Measurements from ENCODE around the gene PAEP.
"Not testable (repeated sequence)": the region's sequence is repeated elsewhere in the genome, so short reads cannot be mapped to it uniquely, and the experiment has no call there.

PAEP gene

DNA sequence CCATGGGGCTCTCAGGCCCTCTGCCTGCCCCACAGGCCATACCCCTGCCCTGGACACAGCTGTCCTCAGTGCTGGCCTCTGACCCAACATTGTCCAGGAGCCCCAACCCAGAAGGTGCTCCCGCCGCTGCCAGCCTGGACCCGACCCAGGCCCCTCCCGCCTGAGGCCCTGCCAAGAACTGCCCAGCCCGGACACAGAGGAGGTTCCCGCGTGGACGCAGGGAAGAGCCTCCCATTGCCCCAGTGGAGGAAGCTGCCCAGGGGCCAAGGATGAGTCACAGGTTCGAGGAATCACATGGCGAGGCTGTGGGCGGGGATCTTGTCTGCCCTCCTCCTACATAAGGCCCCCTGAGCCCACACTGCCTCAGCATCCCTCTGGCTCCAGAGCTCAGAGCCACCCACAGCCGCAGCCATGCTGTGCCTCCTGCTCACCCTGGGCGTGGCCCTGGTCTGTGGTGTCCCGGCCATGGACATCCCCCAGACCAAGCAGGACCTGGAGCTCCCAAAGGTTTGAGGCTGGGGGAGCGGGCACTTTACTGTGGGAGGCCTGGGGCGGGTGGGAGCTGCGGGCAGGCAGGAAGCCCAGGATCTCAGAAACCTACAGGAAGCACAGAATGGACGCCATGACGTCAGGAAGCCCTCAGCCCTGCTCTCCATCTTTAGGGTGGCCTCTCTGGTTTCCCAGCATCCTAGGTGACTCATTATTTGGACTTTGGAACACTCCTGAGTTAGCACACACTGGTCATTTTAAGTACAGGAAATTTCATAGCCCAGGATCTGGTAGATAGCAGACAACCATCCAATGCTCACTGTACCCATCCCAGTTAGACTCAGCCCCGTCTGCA, at the start of gene PAEP:
Gene PAEP (plus strand): TSS at position 366 of the 844 bp plus-strand sequence.
- no peak for DNase-seq (ENCODE audit: extremely low spot score, insufficient read length, low read depth)
- no peak for FAIRE-seq

GRCh38 chr9:135512241-135512603, 49.3 kb upstream of the PAEP start:
- DNase-seq (ENCODE audit: extremely low spot score, insufficient read length, low read depth) = no peak
- FAIRE-seq = no peak

DNA sequence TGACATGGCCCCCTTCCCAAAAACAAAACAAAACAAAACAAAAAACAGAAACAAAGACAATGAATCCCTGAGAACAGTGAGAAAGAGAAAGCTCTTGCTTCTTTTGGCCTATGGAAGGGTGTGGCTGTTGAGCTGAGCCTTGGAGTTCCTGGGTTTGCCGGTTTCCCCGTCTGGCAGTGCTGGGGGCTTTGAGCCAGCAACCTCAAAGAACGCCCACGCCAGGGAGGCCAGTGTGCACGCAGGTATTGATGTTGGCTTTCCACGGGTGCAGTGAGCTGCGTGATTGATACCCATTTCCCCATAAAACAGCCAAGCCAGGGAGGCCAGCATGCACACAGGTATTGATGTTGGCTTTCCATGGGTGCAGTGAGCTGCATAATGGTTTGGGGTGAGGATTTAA, 48.7 kb upstream of the PAEP start:
- no peak for FAIRE-seq
- no peak for DNase-seq (ENCODE audit: extremely low spot score, insufficient read length, low read depth)

- DNase-seq (ENCODE audit: extremely low spot score, insufficient read length, low read depth) = no peak
- FAIRE-seq = no peak
These were observed 48.2 kb upstream of the PAEP start for GRCh38 chr9:135513351-135513846.

- not testable (repeated sequence) for FAIRE-seq; DNase-seq (ENCODE audit: extremely low spot score, insufficient read length, low read depth)
These were observed 47.6 kb upstream of the PAEP start for GRCh38 chr9:135513906-135514305.

- no peak for DNase-seq (ENCODE audit: extremely low spot score, insufficient read length, low read depth)
- FAIRE-seq = no peak
These were observed 47.0 kb upstream of the PAEP start for GRCh38 chr9:135514342-135515082.

DNA sequence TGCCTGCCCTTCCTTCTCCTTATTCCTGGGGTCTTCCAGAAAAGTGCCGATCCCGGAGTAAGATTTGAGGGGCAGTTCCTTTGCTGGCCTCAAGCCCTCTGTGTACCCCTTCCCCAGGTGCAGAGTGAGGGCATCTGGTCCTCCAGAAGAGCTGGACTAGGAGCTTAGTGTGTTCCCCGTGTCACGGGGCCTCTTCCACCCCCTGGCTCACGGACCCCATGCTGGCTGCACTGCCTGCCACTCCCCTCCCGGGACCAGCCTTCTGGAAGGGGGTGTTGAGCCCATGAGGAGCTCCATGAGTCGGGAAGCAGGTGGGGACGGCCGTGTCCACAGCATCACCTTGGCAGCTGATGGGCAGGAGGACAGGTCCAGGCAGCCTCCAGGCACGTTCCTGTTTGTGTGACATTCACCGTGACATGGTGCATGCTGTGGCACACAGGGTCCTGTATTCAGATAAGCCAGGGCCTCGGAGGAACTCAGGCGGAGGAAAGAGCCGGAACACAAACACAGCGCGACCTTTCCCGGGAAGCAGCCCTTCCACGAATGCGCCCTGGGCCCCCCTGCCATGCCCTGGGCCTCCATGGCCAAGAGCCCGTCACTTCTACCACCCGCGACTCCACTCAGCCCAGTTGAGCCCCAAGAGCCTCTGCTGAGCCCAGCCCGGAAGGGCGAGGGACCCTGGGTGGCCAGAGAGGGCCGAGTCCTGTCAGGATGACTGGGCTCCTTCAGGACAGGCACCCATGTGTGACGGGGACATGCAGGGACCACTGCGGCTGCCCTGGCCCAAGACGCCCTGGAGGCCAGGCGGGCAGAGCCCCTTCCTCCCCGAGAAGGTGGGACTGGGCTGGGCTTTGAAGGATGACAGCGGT, 46.2 kb upstream of the PAEP start:
- DNase-seq (ENCODE audit: extremely low spot score, insufficient read length, low read depth) = no peak
- no peak for FAIRE-seq

DNA sequence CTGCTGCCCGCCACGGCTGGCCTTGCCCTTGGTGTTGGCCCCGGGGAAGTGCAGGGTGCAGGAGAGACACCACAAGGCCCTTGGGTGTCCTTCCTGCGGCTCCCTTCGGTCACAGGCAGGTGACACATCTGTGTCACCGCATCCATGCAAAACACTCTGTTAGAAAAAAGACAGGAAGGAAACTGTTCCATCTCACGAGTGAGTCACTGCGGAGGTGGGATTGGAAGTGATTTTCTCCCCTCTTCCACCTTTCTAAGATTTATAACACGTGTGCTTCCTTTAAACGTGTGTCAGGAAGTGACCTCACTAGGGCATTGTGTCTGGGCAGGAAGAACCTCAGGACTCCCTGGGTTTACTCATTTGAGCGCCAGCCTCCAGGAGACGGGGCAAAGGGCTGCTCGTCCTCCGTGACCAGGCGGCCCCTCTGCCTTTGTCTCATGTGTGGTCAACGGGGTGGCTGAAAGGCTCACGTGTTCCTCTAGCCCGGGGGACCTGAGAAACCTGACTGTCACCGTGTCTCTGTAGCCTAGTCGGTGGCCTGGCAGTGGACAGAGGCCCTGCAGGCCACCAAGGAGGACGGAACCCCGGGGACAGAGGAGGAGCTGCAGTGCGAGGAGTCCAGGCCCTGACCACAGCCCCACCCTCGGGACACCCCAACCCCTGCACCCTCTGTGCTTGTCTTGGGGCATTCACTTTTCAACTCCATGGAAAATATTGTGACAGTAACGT, 45.3 kb upstream of the PAEP start:
- DNase-seq (ENCODE audit: extremely low spot score, insufficient read length, low read depth) (no peak), FAIRE-seq (no peak)

GRCh38 chr9:135517407-135517822, 44.1 kb upstream of the PAEP start:
- DNase-seq (ENCODE audit: extremely low spot score, insufficient read length, low read depth) = no peak
- FAIRE-seq = no peak

- no peak for FAIRE-seq
- DNase-seq (ENCODE audit: extremely low spot score, insufficient read length, low read depth) = no peak
These were observed 42.2 kb upstream of the PAEP start for GRCh38 chr9:135519179-135519971.

DNA sequence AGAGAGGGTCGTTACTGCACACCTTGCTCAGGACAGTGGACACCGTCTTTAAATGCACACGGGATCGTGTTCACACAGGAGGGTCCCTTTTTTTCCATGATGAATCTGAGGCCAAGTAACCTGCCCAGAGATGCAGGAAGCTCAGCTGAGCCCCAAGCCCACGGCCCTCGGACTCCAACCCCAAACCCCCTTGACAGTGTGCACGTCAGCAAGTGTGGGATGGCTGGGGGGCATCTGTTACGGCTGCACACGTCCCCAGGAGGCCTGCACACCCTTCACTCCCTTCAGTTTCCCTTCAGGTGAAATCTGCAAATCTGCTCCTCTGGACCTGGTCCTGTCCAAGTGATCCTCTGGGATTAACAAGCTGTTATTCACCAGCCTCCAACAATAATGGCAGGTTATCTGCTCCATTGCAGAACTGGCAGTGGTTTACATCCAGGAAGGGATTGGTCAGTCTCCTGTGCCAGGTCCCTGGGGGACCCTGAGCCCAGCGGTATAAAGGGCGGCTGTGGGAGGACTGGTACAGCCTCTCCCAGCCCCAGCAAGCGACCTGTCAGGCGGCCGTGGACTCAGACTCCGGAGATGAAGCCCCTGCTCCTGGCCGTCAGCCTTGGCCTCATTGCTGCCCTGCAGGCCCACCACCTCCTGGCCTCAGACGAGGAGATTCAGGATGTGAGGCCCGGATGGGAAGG, 40.5 kb upstream of the PAEP start, which contains the start of gene LCN1:
Gene LCN1 (plus strand): TSS at position 525 of the 692 bp plus-strand sequence. CDS start 58 bp downstream, at position 583.
- DNase-seq (ENCODE audit: extremely low spot score, insufficient read length, low read depth) (no peak), FAIRE-seq (no peak)

DNA sequence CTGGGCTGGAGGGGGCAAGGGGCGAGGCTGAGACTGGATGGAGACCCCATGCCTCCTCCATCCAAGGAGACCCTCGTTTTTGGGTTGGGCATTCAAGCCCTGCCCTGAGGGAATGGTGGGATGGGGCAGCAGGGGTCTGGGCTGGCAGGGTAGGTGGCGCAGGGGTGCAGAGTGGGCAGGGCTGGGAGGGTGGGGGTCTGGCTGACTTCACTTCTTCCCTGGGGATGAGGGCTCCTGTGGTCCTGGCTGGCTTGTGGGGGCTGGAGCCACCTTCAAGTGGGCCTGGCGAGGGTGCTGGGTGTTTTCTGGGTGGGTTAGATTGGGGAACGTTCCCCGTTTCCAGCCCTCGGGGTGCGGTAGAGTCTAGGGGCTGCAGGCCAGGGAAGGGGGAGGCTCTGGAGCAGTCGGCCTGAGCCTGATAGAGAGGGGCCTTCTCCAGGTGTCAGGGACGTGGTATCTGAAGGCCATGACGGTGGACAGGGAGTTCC, 39.9 kb upstream of the PAEP start:
- FAIRE-seq (no peak), DNase-seq (ENCODE audit: extremely low spot score, insufficient read length, low read depth) (no peak)

DNA sequence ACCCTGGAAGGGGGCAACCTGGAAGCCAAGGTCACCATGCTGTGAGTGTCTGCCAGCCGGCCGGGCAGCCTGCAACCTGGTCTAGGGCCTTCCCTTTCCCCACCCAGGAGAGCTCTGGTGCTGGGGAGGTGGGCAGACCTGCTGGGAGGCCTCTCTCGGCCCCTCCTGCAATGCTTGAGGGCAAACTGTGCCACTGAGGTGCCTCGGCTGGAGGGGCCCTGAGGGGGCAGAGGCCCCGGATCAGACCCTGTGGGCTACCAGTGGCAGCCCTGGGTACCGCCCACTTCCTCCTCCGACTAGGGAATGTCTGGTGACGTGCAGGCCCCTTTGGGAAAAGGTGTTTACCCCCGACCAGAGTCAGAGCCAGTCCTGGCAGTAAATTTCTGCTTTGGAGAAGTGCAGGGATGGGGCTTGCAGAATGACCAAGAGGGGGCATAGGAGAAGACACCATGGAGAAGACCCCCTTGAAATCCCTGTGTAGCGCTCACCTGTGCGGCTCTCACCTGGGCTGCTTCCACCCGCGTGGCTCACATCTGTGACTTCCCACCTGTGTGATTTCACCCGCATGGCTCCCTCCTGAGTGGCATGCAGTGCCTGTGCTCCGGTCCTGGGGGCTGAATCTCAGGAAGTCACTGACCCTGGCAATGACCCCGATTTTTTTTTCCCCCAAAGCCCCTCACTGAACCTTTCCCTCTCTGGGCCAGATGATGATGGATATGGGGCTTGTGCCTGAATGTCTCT, 39.2 kb upstream of the PAEP start:
- DNase-seq (ENCODE audit: extremely low spot score, insufficient read length, low read depth) = no peak
- no peak for FAIRE-seq

DNA sequence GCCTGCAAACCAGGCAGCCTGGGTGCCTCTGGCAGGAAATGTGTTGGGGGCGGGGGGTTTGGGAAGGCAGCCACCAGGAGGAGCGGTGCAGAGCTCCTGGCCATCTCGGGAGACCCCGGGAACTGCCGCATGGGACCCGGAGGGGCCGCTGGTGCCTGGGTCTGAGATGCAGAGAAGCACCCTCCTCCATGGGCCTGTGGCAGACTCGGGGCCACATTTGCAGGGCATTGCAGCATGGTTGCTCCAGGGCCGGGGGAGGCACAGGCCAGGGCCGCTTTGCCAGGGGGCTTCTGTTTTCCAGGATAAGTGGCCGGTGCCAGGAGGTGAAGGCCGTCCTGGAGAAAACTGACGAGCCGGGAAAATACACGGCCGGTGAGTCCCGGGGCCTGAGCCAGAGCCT, 38.6 kb upstream of the PAEP start:
- no peak for FAIRE-seq

GRCh38 chr9:135523521-135524129, 37.9 kb upstream of the PAEP start:
- FAIRE-seq (no peak), DNase-seq (ENCODE audit: extremely low spot score, insufficient read length, low read depth) (no peak)

More for the DNA sequence above, 38.6 kb upstream of the PAEP start:
- DNase-seq (ENCODE audit: extremely low spot score, insufficient read length, low read depth) = no peak

GRCh38 chr9:135524130-135524861, 37.3 kb upstream of the PAEP start:
- DNase-seq (ENCODE audit: extremely low spot score, insufficient read length, low read depth) (no peak), FAIRE-seq (no peak)
